ENCODE measurements around the gene OVOL1.
"Not testable (repeated sequence)": the region's sequence is repeated elsewhere in the genome, so short reads cannot be mapped to it uniquely, and the experiment has no call there.

OVOL1 gene

DNA sequence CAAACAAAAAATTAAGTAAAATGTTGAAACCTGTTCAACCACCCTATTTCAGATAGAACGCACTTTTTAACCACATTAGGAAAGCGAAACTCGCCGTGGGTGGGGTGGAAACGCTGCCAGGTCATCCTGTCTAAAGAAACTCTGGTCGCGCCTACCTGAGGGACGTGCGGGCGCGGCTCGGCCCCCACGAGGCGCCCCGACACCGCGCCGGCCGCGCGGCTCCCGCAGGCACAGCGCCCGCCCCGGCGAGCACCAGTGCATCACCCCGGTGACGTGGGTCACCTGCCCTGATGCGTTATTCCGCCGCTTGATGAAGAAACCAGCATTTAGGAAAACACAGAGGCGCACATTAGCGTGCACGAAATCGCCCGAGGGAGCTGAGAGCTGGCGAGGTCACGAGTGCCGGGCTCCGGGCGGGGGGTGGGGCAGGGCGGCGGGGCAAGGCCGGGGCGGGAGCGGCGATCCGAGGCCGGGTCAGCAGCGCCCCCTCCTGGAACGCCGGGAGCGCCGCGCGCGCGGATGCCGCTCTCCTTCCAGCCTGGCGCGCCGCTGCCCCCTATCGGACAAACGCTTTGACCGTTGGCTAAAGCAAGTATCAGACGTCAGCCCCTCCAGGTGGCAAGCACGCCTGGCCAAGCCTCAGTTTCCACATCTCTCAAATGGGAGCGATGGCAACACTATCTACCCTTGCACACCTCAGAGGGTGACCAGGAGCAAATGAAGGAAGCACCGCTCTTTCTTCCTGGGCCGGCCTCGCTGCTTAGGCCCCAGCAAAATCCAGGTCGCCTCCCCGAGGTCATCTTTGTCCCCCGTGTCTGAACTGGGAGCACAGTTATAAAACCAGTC, 31.2 kb downstream of the OVOL1 start:
- no peak for DNase-seq

DNA sequence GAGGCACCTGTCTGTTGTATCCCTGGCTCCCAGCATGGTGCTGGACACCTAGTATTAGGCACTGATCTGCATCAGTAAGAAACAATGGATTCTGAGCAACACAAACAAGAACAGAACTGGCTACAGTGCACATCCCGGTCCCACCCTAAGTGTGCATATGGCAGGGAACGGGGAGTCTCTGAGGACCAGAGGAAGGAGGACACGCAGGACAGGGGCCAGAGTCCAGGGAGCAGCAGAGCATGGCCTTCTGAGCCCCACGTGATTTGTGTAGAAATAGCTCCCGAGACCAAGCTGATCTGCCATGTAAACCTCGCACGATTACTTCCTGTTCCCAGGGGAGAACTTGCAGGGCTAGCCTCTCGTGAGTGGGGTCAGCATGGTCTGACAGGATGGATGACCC, 34.2 kb downstream of the OVOL1 start:
- no peak for DNase-seq

DNA sequence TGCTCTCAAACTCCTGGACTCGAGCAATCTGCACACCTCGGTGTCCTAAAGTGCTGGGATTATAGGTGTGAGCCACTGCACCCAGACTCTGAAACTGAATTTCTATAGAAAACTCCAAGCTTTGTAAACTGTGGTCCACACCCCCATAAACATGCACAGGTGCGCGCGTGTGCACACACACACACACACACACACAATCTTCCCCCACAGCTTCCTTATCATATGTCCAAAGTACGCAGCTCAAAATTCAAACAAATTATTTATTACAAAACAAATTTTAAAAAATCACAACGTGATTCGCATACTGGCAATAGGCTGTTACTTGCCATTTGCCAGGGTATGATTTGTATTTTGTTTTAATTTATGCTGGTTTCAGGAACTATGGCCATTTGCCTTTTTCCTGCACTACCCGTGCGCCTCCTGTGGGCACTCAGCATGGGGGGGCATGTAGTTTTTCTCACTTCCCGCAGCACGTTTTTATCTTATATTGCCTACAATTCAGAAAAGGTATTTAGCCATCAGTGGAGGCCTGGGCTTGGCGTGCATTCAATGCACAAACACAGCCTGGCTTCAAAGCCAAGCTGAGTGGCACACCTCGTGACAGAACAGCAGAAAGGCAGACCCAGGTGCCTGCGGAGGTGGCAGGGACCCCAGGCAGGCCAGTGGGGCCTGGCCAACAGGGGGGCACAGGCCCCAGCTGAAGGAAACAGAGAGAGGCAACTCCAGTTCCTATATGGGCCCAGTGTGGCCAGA, 36.1 kb downstream of the OVOL1 start:
- no peak for DNase-seq

DNA sequence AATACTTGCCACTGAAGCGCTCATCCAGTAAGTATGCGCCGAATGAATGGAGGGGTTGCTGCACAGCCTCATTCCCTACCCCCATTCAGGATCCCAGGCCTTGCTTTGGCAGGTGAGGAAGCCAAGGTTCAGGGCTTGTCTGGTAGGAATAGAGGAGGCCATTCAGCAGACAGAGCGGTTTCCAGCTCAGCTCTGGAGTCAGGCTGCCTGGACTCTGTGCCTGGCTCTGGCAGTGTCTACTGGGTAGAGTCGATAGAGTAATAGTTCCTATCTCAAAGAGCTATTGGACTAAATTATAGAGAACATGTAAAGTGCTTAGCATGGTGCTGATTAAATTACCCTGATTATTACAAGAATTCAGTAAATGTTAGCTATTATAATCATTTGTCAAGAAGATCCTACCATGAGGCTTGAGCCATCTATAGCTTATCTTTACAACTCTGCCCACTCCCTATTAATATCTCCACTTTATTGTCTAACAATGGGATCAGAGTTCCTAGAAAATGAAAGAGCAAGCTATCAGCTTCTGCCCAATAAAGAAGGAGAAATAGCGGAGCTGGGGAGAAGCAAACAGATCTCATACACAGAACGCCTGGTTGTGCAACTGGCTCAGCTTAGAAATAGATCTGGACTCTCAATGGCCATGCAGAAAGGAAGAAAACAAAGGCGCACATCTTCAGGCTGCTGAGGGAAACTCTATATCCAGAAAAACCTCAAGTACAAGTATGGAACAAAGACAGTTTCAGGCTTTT, 40.3 kb downstream of the OVOL1 start:
- no peak for DNase-seq

DNA sequence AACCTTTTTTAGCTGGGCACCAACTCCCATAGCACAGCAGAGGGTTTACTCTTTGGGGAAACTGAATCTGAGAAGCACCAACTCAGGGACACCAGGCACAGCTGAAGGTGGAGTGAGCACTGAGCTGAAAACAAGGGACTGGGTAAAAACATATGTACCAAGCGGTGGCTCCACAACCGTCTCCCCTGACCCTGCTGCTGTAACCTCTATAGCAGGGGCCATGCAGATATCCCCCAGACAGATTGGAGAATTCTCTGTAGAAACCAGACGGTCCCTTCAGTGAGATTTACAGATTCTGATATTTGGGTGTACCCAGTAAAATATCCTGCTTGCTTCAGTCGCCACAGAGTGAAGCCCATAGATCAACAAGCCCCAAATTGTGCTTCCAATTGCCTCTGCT, 42.6 kb downstream of the OVOL1 start:
- no peak for DNase-seq

- DNase-seq, result not testable (repeated sequence)
Measured at GRCh38 chr11:65832231-65832630, 45.4 kb downstream of the OVOL1 start.

- no peak for DNase-seq
Measured at GRCh38 chr11:65833297-65834030, 46.6 kb downstream of the OVOL1 start, which contains the start of gene SNX32. Gene SNX32, plus strand, starts transcription at chr11:65833963. Its CDS starts 103 bp downstream, at chr11:65834066.

- no peak for DNase-seq
Measured at GRCh38 chr11:65834202-65834601, 47.3 kb downstream of the OVOL1 start.

GRCh38 chr11:65842144-65842543, 55.3 kb downstream of the OVOL1 start:
- DNase-seq, result no peak

DNA sequence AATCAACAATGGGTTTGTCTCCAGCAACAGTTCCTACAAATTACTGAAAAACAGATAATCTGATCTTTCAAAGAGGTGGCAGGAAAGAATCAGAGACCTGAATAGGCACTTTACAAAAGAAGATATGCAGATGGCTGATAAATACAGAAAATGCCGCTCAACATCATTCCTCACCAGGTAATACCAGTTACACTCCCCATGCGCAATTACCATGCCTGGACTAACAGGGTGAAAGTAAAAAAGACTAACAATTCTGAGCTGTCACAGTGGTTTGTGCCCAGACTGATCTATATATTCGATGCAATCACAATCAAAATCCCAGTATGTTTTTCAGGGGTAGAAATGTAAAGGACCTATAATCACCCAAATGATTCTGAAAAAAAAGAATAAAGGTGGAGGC, 56.9 kb downstream of the OVOL1 start:
- DNase-seq, result no peak

DNA sequence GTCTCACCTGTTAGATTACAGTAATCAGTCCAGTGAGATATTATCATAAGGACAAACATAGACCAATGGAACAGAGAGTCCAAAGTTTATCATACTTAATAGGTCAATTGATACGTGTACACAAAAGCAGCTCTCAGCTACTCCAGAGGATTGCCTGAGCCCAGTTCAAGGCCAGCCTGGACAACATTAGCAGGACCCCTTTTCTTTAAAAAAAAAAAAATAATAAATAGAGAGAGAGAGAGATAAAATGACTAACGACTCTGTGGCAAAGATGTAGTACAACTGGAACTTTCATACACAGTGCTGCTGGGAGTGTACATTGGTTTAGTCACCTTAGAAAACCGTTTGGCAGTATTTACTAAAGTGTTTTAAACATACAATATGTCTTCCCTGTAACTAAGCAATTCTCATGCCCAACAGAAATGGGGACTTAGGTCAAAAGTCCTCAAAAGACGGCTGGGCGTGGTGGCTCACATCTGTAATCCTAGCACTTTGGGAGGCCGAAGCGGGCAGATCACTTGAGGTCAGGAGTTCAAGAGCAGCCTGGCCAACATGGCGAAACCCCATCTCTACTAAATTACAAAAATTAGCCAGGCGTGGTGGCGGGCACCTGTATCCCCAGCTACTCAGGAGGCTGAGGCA, 57.5 kb downstream of the OVOL1 start:
- no peak for DNase-seq

Data from cortex of kidney (tissue), 1 donor.